IPS-NIHi7 (cell line): ENCODE data around the gene TRDN.
"Not testable (repeated sequence)": the region's sequence is repeated elsewhere in the genome, so short reads cannot be mapped to it uniquely, and the experiment has no call there.

Source experiments
- DNase-seq: peaks from one replicate; pipeline ENCODE4 v3.0.0; 2012; ENCODE audit warnings: mixed read lengths; ENCODE audit errors: extremely low spot score

Gene TRDN

DNA sequence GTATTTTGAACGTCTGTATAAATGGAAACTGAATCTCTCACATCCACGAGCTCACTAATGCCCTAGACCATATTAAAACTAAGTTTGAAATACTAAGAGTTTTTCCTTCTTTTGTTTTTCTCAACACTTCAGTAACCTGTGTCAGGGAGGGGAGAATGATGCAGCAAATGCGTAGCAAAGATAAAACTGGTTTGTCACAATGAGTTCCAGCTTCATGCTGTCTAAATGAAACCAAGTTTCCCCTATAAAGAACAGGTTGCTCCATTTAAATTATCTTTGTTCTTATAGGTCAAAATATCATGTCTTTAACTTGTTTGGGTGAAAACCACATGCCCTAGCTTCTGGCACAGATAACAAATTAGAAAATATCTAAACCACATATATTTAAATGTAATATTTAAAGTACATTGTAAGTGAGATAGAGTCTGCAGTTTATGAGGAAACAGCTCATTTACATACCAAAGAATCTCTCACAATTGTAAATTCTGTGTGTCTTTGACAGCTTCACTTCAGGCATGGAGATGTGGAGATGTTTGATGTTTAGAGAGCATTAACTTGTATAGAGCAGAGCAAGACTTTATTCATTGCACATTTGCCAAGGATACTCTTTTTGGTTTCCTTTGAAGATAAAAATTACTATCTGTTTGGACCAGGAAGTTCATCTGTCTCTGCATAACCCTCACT, 7.3 kb downstream of the TRDN start:
- no peak for DNase-seq

DNA sequence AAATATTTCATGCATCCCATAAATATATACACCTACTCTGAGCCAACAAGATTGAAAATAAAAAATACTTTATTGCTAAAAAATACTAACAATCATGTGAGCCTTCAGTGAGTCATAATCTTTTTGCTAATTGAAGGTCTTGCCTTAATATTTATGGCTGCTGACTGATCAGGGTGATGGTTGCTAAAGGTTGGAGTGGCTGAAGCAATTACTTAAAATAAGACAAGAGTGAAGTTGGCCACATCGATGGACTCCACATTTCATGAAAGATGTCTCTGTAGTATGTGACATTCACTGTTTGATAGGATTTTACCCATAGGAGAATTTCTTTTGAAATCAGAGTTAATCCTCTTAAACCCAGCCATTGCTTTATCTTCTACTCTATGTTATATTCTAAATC, 11.1 kb downstream of the TRDN start:
- no peak for DNase-seq

DNA sequence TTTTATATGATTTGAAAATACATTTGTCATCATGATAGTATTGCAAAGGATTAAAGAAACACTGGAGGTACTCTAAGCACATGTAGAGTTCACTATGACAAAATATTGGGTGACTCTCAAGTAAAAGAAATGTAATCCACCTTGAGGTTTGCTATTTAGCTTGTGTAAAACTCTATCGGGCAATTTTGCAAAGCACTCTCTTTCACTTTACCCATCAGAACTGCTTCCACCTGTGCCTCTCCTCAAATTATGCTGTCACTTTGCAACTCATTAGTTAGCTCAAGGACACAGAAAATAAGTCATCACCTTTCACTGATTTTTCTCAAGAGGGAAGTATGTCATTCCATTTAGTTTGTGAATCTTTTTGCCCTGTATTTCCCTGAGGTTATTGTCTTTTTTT, 14.0 kb downstream of the TRDN start:
- DNase-seq, result no peak

DNA sequence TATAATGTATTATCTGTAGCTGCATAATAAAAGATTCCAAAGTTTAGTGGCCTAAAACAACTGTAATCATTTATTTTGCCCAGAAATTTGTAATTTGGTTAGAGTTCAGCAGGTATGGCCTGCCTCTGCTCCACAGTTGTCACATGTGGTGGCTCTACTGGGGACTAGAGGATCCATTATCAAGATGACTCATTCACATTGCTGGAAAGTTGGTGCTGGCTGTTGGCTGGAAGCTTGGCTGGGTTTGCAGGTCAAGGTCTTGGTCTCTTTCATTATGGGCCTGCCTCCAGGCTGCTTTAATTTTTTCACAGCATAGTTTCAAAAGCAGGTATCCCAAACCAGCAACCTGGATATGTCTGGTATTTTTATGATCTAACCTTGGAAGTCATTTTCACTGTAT, 17.6 kb downstream of the TRDN start:
- no peak for DNase-seq

DNA sequence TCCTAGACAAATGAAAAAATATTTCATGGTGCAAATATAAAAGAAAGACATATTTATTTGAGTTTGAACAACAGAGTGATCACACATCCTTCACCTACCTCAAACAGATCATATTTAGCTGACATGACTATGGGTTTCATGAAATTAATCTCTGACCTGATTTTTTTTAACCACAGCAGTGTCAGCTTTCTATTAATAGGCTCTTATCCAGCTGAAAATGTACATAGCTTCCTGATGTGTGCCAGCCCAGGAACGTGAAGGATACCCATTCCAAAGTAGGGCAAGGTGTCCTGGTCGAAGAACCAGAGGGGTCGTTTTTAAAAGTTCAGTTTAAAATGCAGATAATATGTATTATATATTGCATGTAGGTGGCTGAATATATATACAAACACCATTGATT, 19.8 kb downstream of the TRDN start:
- DNase-seq, result no peak

GRCh38 chr6:123616016-123616415, 20.7 kb downstream of the TRDN start:
- DNase-seq, result no peak

DNA sequence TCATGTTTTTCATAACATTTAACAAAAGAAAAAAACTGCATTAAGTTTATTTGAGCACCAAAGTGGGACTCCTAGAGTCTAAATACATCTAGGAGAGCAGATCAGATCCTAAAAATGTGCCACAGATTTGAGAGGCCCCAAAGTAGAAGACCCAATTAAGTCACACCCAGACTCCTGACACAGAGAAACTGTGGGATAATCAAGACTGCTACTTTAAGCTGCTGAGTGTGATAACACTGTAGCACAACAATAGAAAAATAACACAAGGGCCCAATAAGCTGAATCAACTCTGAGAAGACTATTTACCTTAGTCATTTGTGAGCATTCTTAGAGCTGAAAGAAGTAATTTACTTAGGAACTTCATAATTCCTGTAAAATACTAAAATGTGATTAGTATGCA, 26.0 kb downstream of the TRDN start:
- no peak for DNase-seq

- no peak for DNase-seq
Observed at GRCh38 chr6:123604067-123604466, 32.7 kb downstream of the TRDN start.

DNA sequence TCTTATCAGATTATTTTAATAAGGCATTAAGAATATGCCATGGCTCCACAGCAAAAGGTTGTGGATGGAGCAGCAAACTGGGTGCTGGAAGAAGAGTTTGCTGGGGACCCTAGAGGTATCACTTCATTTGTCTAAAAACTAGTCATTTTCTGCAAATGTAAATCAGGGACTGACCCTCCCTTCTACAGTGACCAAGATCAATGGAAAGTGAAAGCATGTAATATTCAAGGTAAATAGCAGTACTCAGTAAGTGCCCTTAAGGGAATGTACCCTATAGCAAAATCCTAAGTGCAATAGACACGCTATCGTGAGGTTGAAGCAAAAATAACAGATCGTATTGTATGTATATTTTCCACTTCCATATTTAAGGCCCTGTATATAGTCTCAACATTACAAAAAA, 38.7 kb downstream of the TRDN start:
- DNase-seq, result no peak

DNA sequence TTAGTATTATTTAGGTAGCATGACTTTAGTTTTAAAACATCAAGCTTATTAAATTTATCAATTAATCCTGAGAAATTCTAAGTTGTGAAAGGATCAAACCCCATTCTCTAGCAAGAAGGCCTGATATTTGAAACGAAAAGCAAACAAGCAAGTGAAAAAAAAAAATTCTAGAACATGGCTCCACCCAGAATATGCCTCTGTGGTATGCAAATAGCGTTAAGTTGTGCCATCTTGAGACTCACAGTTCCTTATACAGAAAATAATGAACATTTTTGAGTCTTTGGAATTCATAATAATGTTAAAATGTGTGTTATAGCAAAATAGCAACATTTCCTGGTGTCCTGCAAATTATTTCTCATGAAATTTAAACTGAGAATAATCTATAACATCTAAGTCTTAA, 42.0 kb downstream of the TRDN start:
- no peak for DNase-seq

DNA sequence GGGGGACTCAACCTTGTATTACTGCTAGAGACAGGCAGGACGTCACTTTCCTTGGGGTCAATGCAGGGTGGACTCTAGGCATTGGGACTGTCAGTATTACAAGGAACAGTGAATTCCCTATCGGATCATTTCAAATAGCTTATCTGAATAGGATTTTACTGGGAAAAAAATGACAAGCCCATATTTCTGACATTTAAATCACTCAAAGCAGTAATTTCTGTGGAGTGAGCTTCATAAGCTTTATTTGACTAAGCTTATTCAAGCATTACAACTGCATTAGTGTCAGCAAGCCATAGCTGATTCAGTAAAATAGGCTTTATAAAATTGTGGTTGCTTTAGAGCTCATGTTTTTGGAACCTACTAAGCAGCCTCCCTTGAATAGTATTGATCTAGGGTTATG, 44.3 kb downstream of the TRDN start:
- DNase-seq, result no peak

DNA sequence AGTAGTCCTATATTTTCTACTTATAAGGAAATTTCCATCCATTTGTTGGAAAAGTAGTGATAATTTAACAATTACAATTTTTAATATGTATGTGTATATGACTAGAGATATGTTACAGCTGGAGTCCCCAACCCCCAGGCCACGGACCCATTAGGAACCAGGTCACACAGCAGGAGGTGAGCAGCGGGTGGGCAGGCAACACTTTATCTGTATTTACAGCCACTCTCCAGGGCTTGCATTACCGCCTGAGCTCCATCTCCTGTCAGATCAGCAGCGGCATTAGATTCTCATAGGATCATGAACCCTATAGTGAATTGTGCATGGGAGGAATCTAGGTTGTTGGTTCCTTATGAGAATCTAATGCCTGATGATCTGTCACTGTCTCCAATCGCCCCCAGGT, 46.8 kb downstream of the TRDN start:
- no peak for DNase-seq

- DNase-seq, result no peak
Observed at GRCh38 chr6:123589317-123589716, 47.4 kb downstream of the TRDN start.

GRCh38 chr6:123588546-123588895, 48.2 kb downstream of the TRDN start:
- DNase-seq, result no peak

GRCh38 chr6:123587838-123588545, 48.8 kb downstream of the TRDN start:
- no peak for DNase-seq

- DNase-seq, result not testable (repeated sequence)
Observed at GRCh38 chr6:123587407-123587806, 49.3 kb downstream of the TRDN start.

- DNase-seq, result no peak
Observed at GRCh38 chr6:123580331-123580730, 56.4 kb downstream of the TRDN start.

GRCh38 chr6:123575188-123575587, 61.6 kb downstream of the TRDN start:
- DNase-seq, result no peak

GRCh38 chr6:123570813-123571684, 65.7 kb downstream of the TRDN start:
- DNase-seq, result no peak

- DNase-seq, result no peak
Observed at GRCh38 chr6:123569575-123569974, 67.2 kb downstream of the TRDN start.

DNA sequence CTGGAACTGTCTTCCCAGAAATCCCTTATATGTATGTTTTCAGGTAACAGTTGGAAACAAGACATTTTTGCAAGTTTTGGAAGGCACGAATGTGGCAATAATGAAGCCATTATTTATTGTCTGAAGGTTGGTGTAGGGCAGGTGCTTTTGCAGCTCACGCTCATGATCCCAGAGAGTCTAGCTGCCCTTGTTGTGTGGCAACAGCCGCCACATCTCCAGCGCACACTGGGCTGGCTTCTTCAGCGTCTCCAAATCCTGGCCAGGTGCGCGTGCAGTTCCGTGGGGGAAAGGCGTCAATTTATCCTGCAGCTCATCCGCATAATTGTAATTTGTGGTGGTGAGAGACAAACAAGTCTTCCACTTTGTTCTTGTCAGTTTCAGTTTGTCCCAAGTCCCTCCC, 71.2 kb downstream of the TRDN start:
- no peak for DNase-seq

GRCh38 chr6:123564361-123564760, 72.4 kb downstream of the TRDN start:
- DNase-seq, result no peak

DNA sequence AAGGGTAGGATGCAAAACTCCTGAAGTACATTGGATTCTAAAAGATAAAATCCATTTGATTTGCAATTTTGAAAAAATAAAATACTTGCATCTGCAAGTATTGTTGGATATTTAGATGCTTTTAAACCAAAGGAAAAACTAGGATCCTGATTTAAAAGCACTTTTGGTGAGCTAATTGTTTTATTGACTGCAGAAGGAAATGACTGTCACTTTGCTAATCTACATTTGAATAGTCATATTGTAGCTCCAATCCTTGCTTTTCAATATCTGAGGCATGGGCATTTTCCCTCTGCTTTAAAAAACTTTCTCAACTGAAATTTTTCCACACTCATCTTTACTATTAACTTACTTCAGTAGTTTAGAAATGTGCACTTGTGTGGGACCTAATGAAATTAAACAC, 74.1 kb downstream of the TRDN start:
- DNase-seq, result no peak
